Urothelium cell line (cell line): Measurements from ENCODE around the gene ERBB3.
A peak's percentile ranks its signal among the peaks of the same experiment; 100 is the strongest.
"Not testable (repeated sequence)": the region's sequence is repeated elsewhere in the genome, so short reads cannot be mapped to it uniquely, and the experiment has no call there.

ENCODE experiments used
- DNase-seq: peaks from one replicate; pipeline ENCODE4 v3.0.0; 2011; ENCODE audit warnings: low spot score, mixed read lengths
- FAIRE-seq: peaks from 2 replicates; lab custom pipeline; 2011; peaks lifted over from hg19 to GRCh38; lab: Jason Lieb, UNC

The ERBB3 gene

DNA sequence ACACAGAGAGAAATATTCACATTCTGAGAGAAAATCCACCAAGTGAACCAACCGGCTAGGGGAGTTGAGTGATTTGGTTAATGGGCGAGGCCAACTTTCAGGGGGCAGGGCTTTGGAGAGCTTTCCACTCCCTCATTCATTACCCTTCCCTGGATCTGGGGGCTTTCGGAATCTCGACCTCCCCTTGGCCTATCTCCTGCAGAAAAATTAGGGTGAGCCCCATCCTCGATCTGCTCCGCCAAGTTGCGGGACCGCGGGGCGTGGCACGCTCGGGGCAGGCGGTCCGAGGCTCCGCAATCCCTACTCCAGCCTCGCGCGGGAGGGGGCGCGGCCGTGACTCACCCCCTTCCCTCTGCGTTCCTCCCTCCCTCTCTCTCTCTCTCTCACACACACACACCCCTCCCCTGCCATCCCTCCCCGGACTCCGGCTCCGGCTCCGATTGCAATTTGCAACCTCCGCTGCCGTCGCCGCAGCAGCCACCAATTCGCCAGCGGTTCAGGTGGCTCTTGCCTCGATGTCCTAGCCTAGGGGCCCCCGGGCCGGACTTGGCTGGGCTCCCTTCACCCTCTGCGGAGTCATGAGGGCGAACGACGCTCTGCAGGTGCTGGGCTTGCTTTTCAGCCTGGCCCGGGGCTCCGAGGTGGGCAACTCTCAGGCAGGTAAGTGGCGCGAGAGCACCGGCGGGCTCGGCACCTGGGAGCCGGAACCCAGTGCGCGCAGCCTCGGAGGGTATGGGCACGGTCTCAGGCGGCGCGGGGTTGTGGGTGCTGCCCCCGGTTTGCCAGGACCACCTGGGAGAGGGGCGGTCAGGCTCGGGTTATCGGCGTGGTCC, at the start of gene ERBB3:
TSS of gene ERBB3 (plus strand) at position 443 of the 833 bp plus-strand sequence. CDS start at position 579, 136 bp downstream.
- DNase-seq (peak; percentile 92), FAIRE-seq (peak; percentile 95)

DNA sequence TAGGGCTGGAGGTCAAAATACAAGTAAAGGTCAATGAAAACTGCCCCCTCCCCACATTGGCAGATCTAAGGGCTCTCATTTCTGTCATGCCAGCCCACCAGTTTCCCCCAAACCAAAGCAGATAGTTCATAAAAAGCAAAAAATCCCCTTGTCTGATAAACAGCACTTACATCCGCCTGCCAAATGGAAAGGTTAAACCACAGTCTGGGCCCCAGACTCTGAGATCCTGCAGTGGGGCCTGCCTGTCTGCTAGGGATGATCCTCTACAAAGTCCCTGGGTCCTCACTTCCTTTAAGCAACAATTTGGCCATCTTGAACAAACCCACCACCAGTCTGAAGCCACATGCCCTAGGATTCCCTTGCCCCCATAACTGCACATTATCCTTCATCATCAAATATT, 48.0 kb upstream of the ERBB3 start:
- FAIRE-seq (no peak), DNase-seq (no peak)

GRCh38 chr12:56034586-56035332, 45.2 kb upstream of the ERBB3 start:
- DNase-seq: no peak
- FAIRE-seq: no peak

- DNase-seq: no peak
- no peak for FAIRE-seq
Measured at GRCh38 chr12:56037161-56037560, 42.8 kb upstream of the ERBB3 start.

DNA sequence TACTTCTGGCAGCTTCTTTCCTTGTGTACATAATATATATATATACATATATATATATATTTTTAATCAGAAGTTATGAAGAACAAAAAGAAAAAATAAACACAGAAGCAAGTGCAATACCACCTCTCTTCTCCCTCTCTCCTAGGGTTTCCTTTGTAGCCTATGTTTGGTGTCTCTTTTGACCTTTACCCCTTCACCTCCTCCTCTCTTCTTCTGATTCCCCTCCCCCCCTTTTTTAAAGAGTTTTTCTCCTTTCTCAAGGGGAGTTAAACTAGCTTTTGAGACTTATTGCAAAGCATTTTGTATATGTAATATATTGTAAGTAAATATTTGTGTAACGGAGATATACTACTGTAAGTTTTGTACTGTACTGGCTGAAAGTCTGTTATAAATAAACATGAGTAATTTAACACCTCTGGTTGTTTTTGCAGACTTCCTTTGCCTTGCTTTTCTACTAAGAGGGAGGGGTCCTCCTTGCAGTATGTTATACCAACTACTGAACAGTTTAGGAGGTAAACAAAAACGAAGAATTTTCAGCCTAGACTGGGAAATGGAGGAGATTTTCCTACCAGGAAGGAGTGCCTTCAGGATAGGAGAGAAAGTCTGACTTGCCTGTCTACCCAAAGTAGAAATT, 41.8 kb upstream of the ERBB3 start:
- FAIRE-seq (no peak), DNase-seq (no peak)

DNA sequence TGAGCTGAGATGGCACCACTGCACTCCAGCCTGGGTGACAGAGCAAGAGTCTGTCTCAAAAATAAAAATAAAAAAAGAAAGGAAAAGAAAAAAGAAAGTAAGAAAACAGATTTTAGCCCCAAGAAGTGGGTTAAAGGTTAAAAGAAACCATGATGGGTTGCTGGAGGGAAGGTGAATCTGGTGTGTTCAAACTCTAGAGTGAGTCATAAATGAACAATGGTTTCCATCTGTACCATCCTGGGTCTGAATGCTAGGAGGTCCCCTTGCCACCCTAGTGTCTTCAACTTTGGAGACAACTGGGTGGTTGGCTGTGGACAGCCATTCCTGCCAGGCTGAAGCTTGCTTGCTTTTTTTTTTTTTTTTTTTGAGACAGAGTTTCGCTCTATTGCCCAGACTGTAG, 39.8 kb upstream of the ERBB3 start:
- DNase-seq (no peak), FAIRE-seq (no peak)

DNA sequence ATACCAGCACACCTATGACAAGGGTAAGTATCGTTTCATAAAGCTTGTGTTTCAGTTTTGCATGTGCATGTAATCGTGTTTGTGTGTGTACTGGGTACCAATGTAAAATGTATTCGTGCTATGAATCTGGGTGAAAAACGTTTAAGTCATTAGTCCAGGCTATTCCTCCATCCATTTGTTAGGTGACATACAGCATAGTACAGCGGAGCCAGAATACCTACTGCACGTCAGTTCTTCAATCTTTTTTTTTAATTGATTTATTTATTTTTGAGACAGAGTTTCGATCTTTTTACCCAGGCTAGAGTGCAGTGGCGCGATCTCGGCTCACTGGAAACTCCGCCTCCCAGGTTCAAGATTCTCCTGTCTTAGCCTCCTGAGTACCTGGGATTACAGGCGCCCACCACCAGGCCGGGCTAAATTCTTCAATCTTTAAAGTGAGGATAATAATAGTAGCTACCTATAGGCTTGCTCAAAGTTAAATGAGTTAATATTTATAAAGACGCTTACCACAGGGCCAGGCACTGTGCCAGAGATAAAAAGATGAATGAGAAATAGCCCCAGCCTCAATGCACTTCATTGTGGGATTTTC, 38.9 kb upstream of the ERBB3 start:
- FAIRE-seq: no peak

GRCh38 chr12:56041552-56042429, 38.2 kb upstream of the ERBB3 start, which contains the start of gene RPS26:
TSS of gene RPS26 (plus strand) at chr12:56041918. CDS start at chr12:56042167, 249 bp downstream.
- DNase-seq (peak; percentile 94), FAIRE-seq (no peak)

More for the DNA sequence above, 38.9 kb upstream of the ERBB3 start:
- no peak for DNase-seq

DNA sequence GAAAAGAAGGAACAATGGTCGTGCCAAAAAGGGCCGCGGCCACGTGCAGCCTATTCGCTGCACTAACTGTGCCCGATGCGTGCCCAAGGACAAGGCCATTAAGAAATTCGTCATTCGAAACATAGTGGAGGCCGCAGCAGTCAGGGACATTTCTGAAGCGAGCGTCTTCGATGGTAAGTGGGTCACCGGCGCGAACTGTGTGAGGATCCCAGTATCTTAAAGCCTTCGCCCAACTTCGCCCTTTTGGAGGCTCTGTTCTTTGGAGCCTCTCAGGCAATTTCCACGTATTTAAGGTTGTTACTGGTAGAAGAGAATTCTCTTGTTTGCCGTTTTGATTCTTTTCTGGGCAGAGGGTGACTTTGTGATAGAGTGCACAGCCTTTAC, 37.5 kb upstream of the ERBB3 start:
- DNase-seq, FAIRE-seq: not testable (repeated sequence)

DNA sequence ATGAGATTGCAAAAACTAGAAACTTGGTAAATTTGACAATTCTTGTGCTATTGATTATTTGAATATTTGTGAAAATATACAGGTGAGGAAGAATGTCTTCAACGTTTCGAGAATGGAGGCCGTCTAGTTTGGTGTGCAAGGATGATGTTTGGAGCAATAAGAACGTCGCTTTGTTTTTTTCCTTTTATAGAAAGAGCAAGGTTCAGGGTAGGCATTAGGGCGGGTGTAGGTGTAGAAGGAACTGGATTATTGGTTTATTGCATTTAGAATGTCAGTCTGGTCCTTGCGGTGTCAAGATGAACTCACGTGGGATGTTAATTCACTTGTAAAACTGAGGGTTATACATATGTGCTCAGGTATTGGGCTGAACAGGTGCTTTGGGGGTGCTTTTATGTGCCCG, 37.1 kb upstream of the ERBB3 start:
- no peak for DNase-seq
- no peak for FAIRE-seq

GRCh38 chr12:56046027-56046780, 33.8 kb upstream of the ERBB3 start:
- FAIRE-seq (no peak), DNase-seq (no peak)

- FAIRE-seq (no peak), DNase-seq (no peak)
Measured at GRCh38 chr12:56053407-56053893, 26.5 kb upstream of the ERBB3 start.

DNA sequence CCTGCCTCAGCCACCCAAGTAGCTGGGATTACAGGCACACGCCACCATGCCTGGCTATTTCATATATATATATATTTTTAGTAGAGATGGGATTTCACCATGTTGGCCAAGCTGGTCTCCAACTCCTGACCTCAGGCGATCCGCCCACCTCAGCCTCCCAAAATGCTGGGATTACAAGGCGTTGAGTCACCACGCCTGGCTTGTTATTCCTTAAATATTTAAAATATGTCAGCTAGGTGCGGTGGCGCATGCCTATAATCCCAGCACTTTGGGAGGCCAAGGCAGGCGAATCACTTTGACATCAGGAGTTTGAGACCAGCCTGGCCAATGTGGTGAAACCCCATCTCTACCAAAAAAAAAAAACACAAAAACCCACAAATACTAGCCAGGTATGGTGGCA, 20.0 kb upstream of the ERBB3 start:
- not testable (repeated sequence) for FAIRE-seq, DNase-seq

DNA sequence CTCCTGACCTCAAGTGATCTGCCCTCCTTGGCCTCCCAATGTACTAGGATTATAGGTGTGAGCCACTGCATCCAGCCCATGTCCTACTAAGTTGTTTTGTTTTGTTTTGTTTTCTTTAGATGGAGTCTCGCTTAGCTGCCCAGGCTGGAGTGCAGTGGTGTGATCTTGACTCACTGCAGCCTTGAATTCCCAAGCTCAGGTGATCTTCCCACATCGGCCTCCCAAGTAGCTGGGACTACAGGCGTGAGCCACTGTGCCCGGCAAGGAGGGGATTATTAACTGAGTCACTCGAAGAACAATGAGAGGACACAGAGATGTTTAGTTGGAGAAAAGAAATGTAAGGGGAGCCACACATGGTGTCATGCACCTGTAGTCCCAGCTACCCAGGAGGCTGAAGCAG, 18.0 kb upstream of the ERBB3 start:
- FAIRE-seq (no peak), DNase-seq (no peak)

GRCh38 chr12:56062996-56063395, 17.0 kb upstream of the ERBB3 start:
- no peak for FAIRE-seq
- DNase-seq: no peak

DNA sequence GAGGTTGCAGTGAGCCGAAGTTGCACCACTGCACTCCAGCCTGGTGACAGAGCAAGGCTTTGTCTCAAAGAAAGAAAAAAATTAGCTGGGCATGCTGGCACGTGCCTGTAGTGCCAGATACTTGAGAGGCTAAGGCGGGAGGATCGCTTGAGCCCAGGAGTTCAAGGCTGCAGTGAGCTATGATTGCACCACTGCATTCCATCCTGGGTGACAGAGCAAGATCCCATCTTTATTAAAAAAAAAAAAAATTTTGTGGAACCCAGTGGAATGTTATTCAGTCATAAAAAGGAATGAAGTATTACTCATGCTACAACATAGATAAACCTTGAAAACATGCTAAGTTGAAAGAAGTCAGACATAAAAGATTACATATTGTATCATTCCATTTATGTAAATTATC, 8.3 kb upstream of the ERBB3 start:
- DNase-seq (no peak), FAIRE-seq (no peak)

DNA sequence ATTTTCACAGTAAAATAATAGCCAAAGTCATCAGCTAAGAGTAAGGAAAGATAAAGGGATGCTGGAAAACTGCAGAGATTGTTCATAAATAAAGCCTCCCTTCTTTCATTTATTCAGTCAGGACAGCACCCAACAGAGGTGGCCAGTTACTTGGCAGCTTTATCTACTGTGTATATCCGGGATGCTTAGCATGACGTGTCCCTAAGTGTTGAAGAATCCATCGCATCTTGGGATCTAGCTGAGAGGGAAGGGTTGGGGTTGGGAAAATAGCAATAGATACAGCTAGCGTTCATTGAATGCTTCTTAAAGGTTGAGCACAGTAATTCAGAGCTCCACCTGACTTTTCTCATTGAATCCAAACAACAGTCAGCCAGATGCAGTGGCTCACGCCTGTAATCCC, 5.6 kb upstream of the ERBB3 start:
- no peak for FAIRE-seq

GRCh38 chr12:56077966-56078365, 2.0 kb upstream of the ERBB3 start:
- not testable (repeated sequence) for FAIRE-seq, DNase-seq

More for the DNA sequence above, 5.6 kb upstream of the ERBB3 start:
- no peak for DNase-seq

- FAIRE-seq (no peak), DNase-seq (no peak)
Measured at GRCh38 chr12:56078427-56078826, 1.5 kb upstream of the ERBB3 start.
